ENCODE results near the gene RAPGEF1.

Gene RAPGEF1

GRCh38 chr9:131621551-131622358, 118.1 kb downstream of the RAPGEF1 start:
- H3K9me3 Mint-ChIP-seq, result no peaks in the 10 kb centered on the region
- no peak overlapping the region for H3K4me3 Mint-ChIP-seq
- H3K27ac Mint-ChIP-seq, result no peak overlapping the region
- no peaks in the 10 kb centered on the region for H3K27me3 Mint-ChIP-seq
- peaks cover 6% of the 10 kb centered on the region for H3K4me1 Mint-ChIP-seq
- peaks cover 70% of the 10 kb centered on the region for H3K36me3 Mint-ChIP-seq
- CTCF ChIA-PET, result interaction anchor here (1.2 kb wide), 1 partner anchor 47 kb away, joined by 3 read pairs; no protein-coding TSS in a partner anchor
- DNase-seq, result no peak

GRCh38 chr9:131620764-131621520, 118.9 kb downstream of the RAPGEF1 start:
- Mint-ChIP-seq H3K27me3 (no peaks in the 10 kb centered on the region), H3K27ac (no peak overlapping the region), H3K36me3 (peaks cover 73% of the 10 kb centered on the region), H3K9me3 (no peaks in the 10 kb centered on the region), H3K4me3 (no peak overlapping the region), H3K4me1 (peaks cover 6% of the 10 kb centered on the region)
- CTCF ChIA-PET, result no interaction called here
- no peak for DNase-seq

GRCh38 chr9:131619680-131620079, 120.2 kb downstream of the RAPGEF1 start:
- Mint-ChIP-seq H3K27ac (no peak overlapping the region), H3K27me3 (no peaks in the 10 kb centered on the region), H3K9me3 (no peaks in the 10 kb centered on the region), H3K4me1 (peaks cover 4% of the 10 kb centered on the region), H3K36me3 (peaks cover 66% of the 10 kb centered on the region), H3K4me3 (no peak overlapping the region)
- CTCF ChIA-PET, result no interaction called here
- DNase-seq, result no peak

- peaks cover 64% of the 10 kb centered on the region for H3K36me3 Mint-ChIP-seq
- no peaks in the 10 kb centered on the region for H3K9me3 Mint-ChIP-seq
- no peak overlapping the region for H3K4me3 Mint-ChIP-seq
- no peak for DNase-seq
- peaks cover 4% of the 10 kb centered on the region for H3K4me1 Mint-ChIP-seq
- no peaks in the 10 kb centered on the region for H3K27me3 Mint-ChIP-seq
- CTCF ChIA-PET, result no interaction called here
- H3K27ac Mint-ChIP-seq, result no peak overlapping the region
Measured at GRCh38 chr9:131618785-131619184, 121.1 kb downstream of the RAPGEF1 start.

GRCh38 chr9:131618071-131618479, 121.8 kb downstream of the RAPGEF1 start:
- CTCF ChIA-PET, result interaction anchor here (0.6 kb wide), 1 partner anchor 1233 kb away, joined by 3 read pairs; no protein-coding TSS in a partner anchor
- DNase-seq, result no peak
- Mint-ChIP-seq H3K36me3 (peaks cover 61% of the 10 kb centered on the region), H3K9me3 (no peaks in the 10 kb centered on the region), H3K4me3 (no peak overlapping the region), H3K27ac (no peak overlapping the region), H3K27me3 (no peaks in the 10 kb centered on the region), H3K4me1 (peaks cover 4% of the 10 kb centered on the region)

GRCh38 chr9:131617611-131618010, 122.3 kb downstream of the RAPGEF1 start:
- Mint-ChIP-seq H3K27ac (no peak overlapping the region), H3K4me3 (no peak overlapping the region), H3K27me3 (no peaks in the 10 kb centered on the region), H3K9me3 (no peaks in the 10 kb centered on the region), H3K36me3 (peaks cover 60% of the 10 kb centered on the region), H3K4me1 (peaks cover 4% of the 10 kb centered on the region)
- no peak for DNase-seq
- CTCF ChIA-PET, result interaction anchor here (0.6 kb wide), 1 partner anchor 1233 kb away, joined by 3 read pairs; no protein-coding TSS in a partner anchor

DNA sequence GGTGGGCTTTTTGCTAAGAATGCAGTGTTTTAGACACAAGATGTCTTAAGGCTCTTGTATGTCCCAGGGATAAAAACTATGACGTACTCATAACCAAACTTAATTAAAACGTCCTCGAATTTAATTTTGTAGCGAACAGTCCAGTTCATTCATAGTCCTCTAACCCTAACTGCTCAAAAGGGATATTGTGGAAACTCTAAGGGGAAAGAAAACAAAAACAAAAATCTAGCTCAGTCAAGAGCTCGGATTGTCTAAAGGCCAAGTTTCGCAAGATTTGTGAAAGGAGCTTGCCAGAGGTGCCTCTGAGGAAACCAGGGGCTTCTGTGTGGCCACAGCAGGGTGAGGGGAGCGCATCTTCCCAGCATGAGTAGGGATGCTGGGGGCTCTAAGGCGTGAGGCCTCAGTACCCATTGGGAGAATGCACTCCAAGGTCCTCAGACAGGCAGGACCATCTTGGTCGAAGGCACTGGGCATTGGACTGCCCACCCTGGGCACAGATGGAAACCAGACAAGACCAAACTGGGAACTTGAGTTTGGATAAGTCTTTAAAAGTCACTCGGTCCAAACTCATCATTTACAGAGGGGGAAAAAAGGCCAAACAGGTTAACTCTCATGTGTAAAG, 122.8 kb downstream of the RAPGEF1 start:
- H3K9me3 Mint-ChIP-seq, result no peaks in the 10 kb centered on the region
- H3K4me1 Mint-ChIP-seq, result peaks cover 4% of the 10 kb centered on the region
- H3K36me3 Mint-ChIP-seq, result peaks cover 60% of the 10 kb centered on the region
- no peak overlapping the region for H3K4me3 Mint-ChIP-seq
- no peak overlapping the region for H3K27ac Mint-ChIP-seq
- DNase-seq, result no peak
- CTCF ChIA-PET, result no interaction called here
- no peaks in the 10 kb centered on the region for H3K27me3 Mint-ChIP-seq

- H3K4me1 Mint-ChIP-seq, result no peaks in the 10 kb centered on the region
- no peak overlapping the region for H3K27ac Mint-ChIP-seq
- no peaks in the 10 kb centered on the region for H3K9me3 Mint-ChIP-seq
- CTCF ChIA-PET, result no interaction called here
- no peak for DNase-seq
- H3K4me3 Mint-ChIP-seq, result no peak overlapping the region
- peaks cover 45% of the 10 kb centered on the region for H3K36me3 Mint-ChIP-seq
- no peaks in the 10 kb centered on the region for H3K27me3 Mint-ChIP-seq
Measured at GRCh38 chr9:131614340-131614915, 125.4 kb downstream of the RAPGEF1 start.

GRCh38 chr9:131613921-131614320, 126.0 kb downstream of the RAPGEF1 start:
- peaks cover 42% of the 10 kb centered on the region for H3K36me3 Mint-ChIP-seq
- H3K27me3 Mint-ChIP-seq, result no peaks in the 10 kb centered on the region
- no peak for DNase-seq
- H3K27ac Mint-ChIP-seq, result no peak overlapping the region
- no peaks in the 10 kb centered on the region for H3K9me3 Mint-ChIP-seq
- CTCF ChIA-PET, result interaction anchor here (1.0 kb wide), 1 partner anchor 32 kb away, joined by 3 read pairs; no protein-coding TSS in a partner anchor
- H3K4me1 Mint-ChIP-seq, result no peaks in the 10 kb centered on the region
- no peak overlapping the region for H3K4me3 Mint-ChIP-seq

GRCh38 chr9:131612851-131613250, 127.0 kb downstream of the RAPGEF1 start:
- no peak overlapping the region for H3K4me3 Mint-ChIP-seq
- no peak for DNase-seq
- CTCF ChIA-PET, result interaction anchor here (1.0 kb wide), 1 partner anchor 31 kb away, joined by 3 read pairs; no protein-coding TSS in a partner anchor
- no peaks in the 10 kb centered on the region for H3K4me1 Mint-ChIP-seq
- H3K9me3 Mint-ChIP-seq, result no peaks in the 10 kb centered on the region
- H3K27ac Mint-ChIP-seq, result peak overlapping the region; percentile 9
- H3K27me3 Mint-ChIP-seq, result no peaks in the 10 kb centered on the region
- peaks cover 36% of the 10 kb centered on the region for H3K36me3 Mint-ChIP-seq

- Mint-ChIP-seq H3K9me3 (no peaks in the 10 kb centered on the region), H3K4me3 (no peak overlapping the region), H3K27ac (no peak overlapping the region), H3K27me3 (no peaks in the 10 kb centered on the region), H3K36me3 (peaks cover 34% of the 10 kb centered on the region), H3K4me1 (no peaks in the 10 kb centered on the region)
- CTCF ChIA-PET, result interaction anchor here (1.5 kb wide), 1 partner anchor 133 kb away, joined by 3 read pairs; no protein-coding TSS in a partner anchor
- DNase-seq, result no peak
Measured at GRCh38 chr9:131611586-131612315, 128.1 kb downstream of the RAPGEF1 start.

- H3K4me3 Mint-ChIP-seq, result no peak overlapping the region
- peaks cover 29% of the 10 kb centered on the region for H3K36me3 Mint-ChIP-seq
- H3K4me1 Mint-ChIP-seq, result no peaks in the 10 kb centered on the region
- no peak for DNase-seq
- no peaks in the 10 kb centered on the region for H3K9me3 Mint-ChIP-seq
- H3K27ac Mint-ChIP-seq, result no peak overlapping the region
- H3K27me3 Mint-ChIP-seq, result no peaks in the 10 kb centered on the region
- CTCF ChIA-PET, result interaction anchor here (0.7 to 0.8 kb wide), 2 partner anchors 9 to 131 kb away, joined by 3 to 5 read pairs; no protein-coding TSS in a partner anchor
Measured at GRCh38 chr9:131610231-131610761, 129.6 kb downstream of the RAPGEF1 start.

- no peak for DNase-seq
- no peaks in the 10 kb centered on the region for H3K9me3 Mint-ChIP-seq
- H3K4me3 Mint-ChIP-seq, result no peak overlapping the region
- peaks cover 33% of the 10 kb centered on the region for H3K36me3 Mint-ChIP-seq
- no peaks in the 10 kb centered on the region for H3K4me1 Mint-ChIP-seq
- H3K27ac Mint-ChIP-seq, result peak overlapping the region; percentile 20
- H3K27me3 Mint-ChIP-seq, result no peaks in the 10 kb centered on the region
- CTCF ChIA-PET, result no interaction called here
Measured at GRCh38 chr9:131609099-131609830, 130.6 kb downstream of the RAPGEF1 start.

Data from activated naive CD4-positive, alpha-beta T cell treated with anti-CD3 and anti-CD28 coated beads, Interleukin-2, amount 10 ng/mL, durations not matched to agents 7 days and 5 days (primary cell).